Left renal cortex interstitium (tissue), 4 donors: ENCODE results near the gene NAT9. TPM values are rescaled to one million over a fixed set of nuclear protein-coding genes. Genes with fewer than 3 reads are reported as not detected.

Experiments used
- DNase-seq, 4 donors: peaks; one replicate each; pipeline ENCODE4 v3.0.0-alpha.2; 2013; ENCODE audit warnings: low read depth in 4 of 4, low spot score in 2 of 4, missing footprints in 1 of 4
- polyA plus RNA-seq, 4 donors: library from polyadenylated mRNA; unstranded; fragments of 120-200 nt; gene quantifications; one replicate each; pipeline ENCODE4 v1.2.1, GENCODE V29; 2013; ENCODE audit not compliant: insufficient read length in 4 of 4

The NAT9 gene
- polyA plus RNA-seq, 4 donors, result 38.9 to 55.6 (median 47.7) TPM

- DNase-seq, result no peak
Observed at GRCh38 chr17:74749279-74750038, 26.7 kb downstream of the NAT9 start.

- peak in 1 of 4 donors; percentile 88 for DNase-seq
Observed at GRCh38 chr17:74748529-74749278, 27.4 kb downstream of the NAT9 start, which contains the start of gene NHERF1. Gene NHERF1 (plus strand): TSS chr17:74748628. CDS start chr17:74748847, 219 bp downstream.

- no peak for DNase-seq
Observed at GRCh38 chr17:74748279-74748528, 27.9 kb downstream of the NAT9 start.

- DNase-seq, result no peak
Observed at GRCh38 chr17:74746922-74747321, 29.2 kb downstream of the NAT9 start.

- no peak for DNase-seq
Observed at GRCh38 chr17:74746376-74746775, 29.8 kb downstream of the NAT9 start.

GRCh38 chr17:74745548-74746177, 30.5 kb downstream of the NAT9 start:
- DNase-seq, result no peak

GRCh38 chr17:74744714-74745547, 31.2 kb downstream of the NAT9 start:
- no peak for DNase-seq

GRCh38 chr17:74744349-74744713, 31.8 kb downstream of the NAT9 start:
- no peak for DNase-seq

- DNase-seq, result no peak
Observed at GRCh38 chr17:74743755-74744154, 32.4 kb downstream of the NAT9 start.

- DNase-seq, result no peak
Observed at GRCh38 chr17:74742978-74743545, 33.1 kb downstream of the NAT9 start.

GRCh38 chr17:74742153-74742515, 34.0 kb downstream of the NAT9 start:
- no peak for DNase-seq

- DNase-seq, result no peak
Observed at GRCh38 chr17:74740641-74741387, 35.3 kb downstream of the NAT9 start.

GRCh38 chr17:74740173-74740572, 36.0 kb downstream of the NAT9 start:
- no peak for DNase-seq

GRCh38 chr17:74739227-74739831, 36.8 kb downstream of the NAT9 start:
- no peak for DNase-seq

GRCh38 chr17:74738051-74738996, 37.8 kb downstream of the NAT9 start:
- DNase-seq, result no peak

- DNase-seq, result no peak
Observed at GRCh38 chr17:74737299-74738050, 38.7 kb downstream of the NAT9 start.

- DNase-seq, result no peak
Observed at GRCh38 chr17:74736513-74737298, 39.4 kb downstream of the NAT9 start, which contains the start of gene RAB37. Gene RAB37 (plus strand): TSS chr17:74737256. CDS start chr17:74737273, 17 bp downstream.
